Urinary bladder (tissue), 4 donors: ENCODE data around the gene DYSF. TPM values are rescaled to one million over a fixed set of nuclear protein-coding genes. Genes with fewer than 3 reads are reported as not detected.

ENCODE experiments used
- DNase-seq: peaks from one replicate; pipeline ENCODE4 v3.0.0-alpha.2; 2015; ENCODE audit errors: extremely low spot score
- H3K27ac ChIP-seq: one replicate; pipeline ENCODE4 v1.5.1; 2013; ENCODE audit warnings: low read depth, mild to moderate bottlenecking, moderate library complexity
- H3K36me3 ChIP-seq: one replicate; pipeline ENCODE4 v1.6.1; 2013; ENCODE audit warnings: mild to moderate bottlenecking, moderate library complexity; ENCODE audit not compliant: insufficient read depth
- H3K4me1 ChIP-seq: one replicate; pipeline ENCODE4 v1.6.1; 2013; ENCODE audit warnings: mild to moderate bottlenecking, moderate library complexity; ENCODE audit not compliant: insufficient read depth
- H3K4me3 ChIP-seq: one replicate; pipeline ENCODE4 v1.5.1; 2013; ENCODE audit warnings: low read depth, low read length
- WGBS: extraction: QIAGEN DNeasy Blood & Tissue Kit; methylation state at CpG from one replicate; pipeline ENCODE4 v1.1.7; 2013; 5-methylcytosine and 5-hydroxymethylcytosine counted together
- polyA plus RNA-seq: library from polyadenylated mRNA; stranded (reverse); fragments of 200-250 nt; gene quantifications from one replicate; pipeline ENCODE4 v1.2.3, GENCODE V29; 2013
- total RNA-seq: library from RNA; depleted of rRNA; stranded (reverse); fragments of >200 nt; gene quantifications from one replicate; pipeline ENCODE4 v1.2.3, GENCODE V29; 2014
- donor health status: healthy with polysubstance abuse.
- donor health status: healthy.

The DYSF gene
- total and polyA plus RNA-seq, 2 donors, result 19.0 to 22.9 TPM

- Histone ChIP-seq H3K27ac (no peak overlapping the region), H3K4me1 (peaks cover 3% of the 10 kb centered on the region), H3K36me3 (no peaks in the 10 kb centered on the region), H3K4me3 (no peak overlapping the region)
- 70% methylated on average over 3 of the region's 3 CpGs for WGBS
- DNase-seq, result no peak
Observed at GRCh38 chr2:71449343-71449742, 4.0 kb upstream of the DYSF start.

- WGBS, result 82% methylated on average over 4 of the region's 4 CpGs
- no peak for DNase-seq
- H3K4me1 ChIP-seq, result peaks cover 3% of the 10 kb centered on the region
- H3K27ac ChIP-seq, result no peak overlapping the region
- no peaks in the 10 kb centered on the region for H3K36me3 ChIP-seq
- no peak overlapping the region for H3K4me3 ChIP-seq
Observed at GRCh38 chr2:71451705-71452104, 1.7 kb upstream of the DYSF start.

DNA sequence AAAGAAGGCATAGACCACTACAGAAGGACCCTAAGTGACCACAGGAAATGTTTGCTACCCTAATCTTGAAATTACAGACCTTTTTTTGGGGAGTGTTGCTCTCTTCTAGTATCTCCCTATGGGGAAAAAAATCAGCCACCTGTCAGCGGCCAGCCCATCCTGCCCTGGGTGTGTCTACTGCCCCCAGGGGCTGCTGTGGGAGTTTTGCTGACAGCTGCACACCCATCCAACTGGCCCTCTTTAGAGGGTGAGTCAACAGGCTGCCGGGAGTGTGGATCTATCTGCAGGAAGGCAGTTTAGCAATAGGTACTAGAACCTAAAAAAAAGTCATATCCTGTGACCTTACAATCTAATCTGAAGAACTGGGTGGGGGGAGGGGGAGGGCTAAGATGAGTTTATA, 796 bp upstream of the DYSF start:
- 20% methylated on average over 2 of the region's 2 CpGs for WGBS
- peaks cover 3% of the 10 kb centered on the region for H3K4me1 ChIP-seq
- H3K4me3 ChIP-seq, result no peak overlapping the region
- no peak for DNase-seq
- H3K27ac ChIP-seq, result no peak overlapping the region
- H3K36me3 ChIP-seq, result no peaks in the 10 kb centered on the region

GRCh38 chr2:71454221-71455010, 1.1 kb downstream of the DYSF start:
- DNase-seq, result no peak
- Histone ChIP-seq H3K4me1 (peaks cover 3% of the 10 kb centered on the region), H3K36me3 (no peaks in the 10 kb centered on the region), H3K4me3 (peak overlapping the region; percentile 38), H3K27ac (no peak overlapping the region)
- 23% methylated on average over 17 of the region's 17 CpGs for WGBS

- WGBS, result 74% methylated on average over 8 of the region's 8 CpGs
- H3K27ac ChIP-seq, result no peak overlapping the region
- no peaks in the 10 kb centered on the region for H3K36me3 ChIP-seq
- H3K4me3 ChIP-seq, result no peak overlapping the region
- DNase-seq, result no peak
- H3K4me1 ChIP-seq, result peaks cover 3% of the 10 kb centered on the region
Observed at GRCh38 chr2:71455011-71455740, 1.8 kb downstream of the DYSF start.

DNA sequence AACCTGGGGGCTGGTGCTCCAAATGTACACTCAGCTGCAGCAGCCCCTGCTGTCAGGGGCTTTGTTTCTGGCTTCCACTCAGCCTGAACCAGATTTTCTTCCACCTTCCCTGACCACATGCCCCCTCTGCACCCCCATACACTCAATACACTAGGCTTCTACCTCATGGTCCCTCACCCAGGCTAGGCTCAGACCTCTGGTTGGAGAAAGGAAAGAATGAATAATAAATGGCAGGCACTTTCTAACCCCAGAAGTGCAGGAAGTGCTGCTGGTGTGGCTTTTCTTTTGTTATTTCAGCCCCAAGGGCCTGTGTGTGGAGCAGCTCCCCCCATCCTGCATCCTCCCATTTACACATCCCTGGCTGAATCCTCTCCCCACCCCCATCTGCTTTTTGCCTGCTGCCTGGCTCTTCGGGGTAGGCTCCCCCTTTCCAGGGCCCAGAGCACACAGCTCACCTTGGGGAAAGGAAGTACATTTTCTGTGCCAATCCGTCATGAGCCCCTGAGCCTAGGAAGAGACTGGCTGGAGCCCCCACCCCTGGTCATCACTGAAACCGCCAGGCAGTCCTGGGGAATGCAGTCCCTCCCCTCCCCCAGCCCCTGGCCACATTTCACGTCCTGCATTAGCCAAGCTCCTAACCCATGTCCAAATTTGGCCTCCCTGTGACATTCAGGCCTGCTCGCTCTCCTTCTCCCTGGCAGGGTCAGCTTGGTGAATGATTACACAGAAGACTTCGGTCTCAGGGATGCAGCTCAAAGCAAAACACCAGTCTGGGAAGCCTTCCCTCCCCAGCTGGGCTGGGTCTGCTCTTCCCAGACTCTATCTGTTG, 2.6 kb downstream of the DYSF start:
- Histone ChIP-seq H3K4me3 (no peak overlapping the region), H3K27ac (no peak overlapping the region), H3K4me1 (peaks cover 3% of the 10 kb centered on the region), H3K36me3 (no peaks in the 10 kb centered on the region)
- WGBS, result 35% methylated on average over 6 of the region's 6 CpGs
- DNase-seq, result no peak

GRCh38 chr2:71456617-71457016, 3.3 kb downstream of the DYSF start:
- H3K27ac ChIP-seq, result no peak overlapping the region
- 48% methylated on average over 1 of the region's 1 CpG for WGBS
- H3K4me3 ChIP-seq, result no peak overlapping the region
- no peaks in the 10 kb centered on the region for H3K36me3 ChIP-seq
- DNase-seq, result no peak
- H3K4me1 ChIP-seq, result peaks cover 3% of the 10 kb centered on the region

DNA sequence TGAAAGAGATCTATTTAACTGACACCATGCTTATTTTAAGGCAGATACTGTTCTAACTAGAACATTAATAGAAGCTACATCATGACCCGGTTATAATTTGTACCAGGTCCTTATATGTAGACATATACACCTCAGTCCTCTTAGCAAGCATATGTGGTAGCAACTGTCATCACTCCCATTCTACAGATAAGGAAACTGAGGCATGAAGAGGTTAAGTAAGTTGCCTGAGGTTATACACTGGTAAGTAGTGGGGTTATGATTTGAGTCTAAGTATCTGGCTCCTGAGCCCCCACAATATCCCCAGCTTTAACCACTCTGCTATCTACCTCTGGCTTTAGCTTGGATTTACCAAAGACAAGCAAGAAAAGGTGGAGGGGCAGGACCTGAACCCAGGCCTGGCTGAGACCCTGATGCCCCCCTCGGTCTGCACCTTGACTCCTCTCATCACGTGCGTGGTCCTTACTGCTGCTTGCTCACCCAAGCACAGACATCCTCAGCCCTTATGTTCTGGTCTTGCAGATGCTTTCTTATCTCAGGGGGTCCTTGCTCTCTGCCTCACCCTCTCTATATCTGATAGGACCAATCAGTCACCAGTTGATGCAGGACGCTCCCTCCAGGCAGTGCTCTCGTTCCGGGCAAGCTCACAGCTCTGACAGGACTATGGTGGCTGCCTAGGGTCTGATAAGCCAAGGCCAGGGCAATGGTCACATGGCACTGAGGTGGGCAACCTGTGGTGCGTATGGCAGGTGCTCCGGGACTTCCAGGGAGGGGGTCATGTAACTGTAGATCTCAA, 4.0 kb downstream of the DYSF start:
- H3K27ac ChIP-seq, result no peak overlapping the region

DNA sequence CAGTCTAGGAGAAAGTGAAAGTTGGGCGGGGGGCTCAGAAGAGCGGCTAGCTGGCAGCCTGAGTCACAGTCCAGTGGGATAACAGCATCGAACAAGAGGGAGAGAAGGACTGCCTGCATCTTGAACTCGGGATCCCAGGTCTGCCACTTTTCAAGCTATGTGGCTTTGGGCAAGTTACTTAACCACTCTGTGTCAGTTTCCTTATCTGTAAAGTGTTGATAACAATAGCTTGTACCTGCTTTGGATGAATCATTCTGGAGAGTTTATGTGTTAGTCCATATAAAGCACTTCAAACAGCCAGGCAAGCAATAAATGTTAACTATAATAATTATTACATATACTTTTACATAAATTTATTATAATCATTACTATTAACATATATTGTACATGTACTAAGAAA, 4.6 kb downstream of the DYSF start:
- Histone ChIP-seq H3K36me3 (no peaks in the 10 kb centered on the region), H3K4me3 (no peak overlapping the region), H3K4me1 (peaks cover 1% of the 10 kb centered on the region), H3K27ac (no peak overlapping the region)
- WGBS, result 89% methylated on average over 4 of the region's 4 CpGs
- no peak for DNase-seq

More for the DNA sequence above, 4.0 kb downstream of the DYSF start:
- H3K4me1 ChIP-seq, result peaks cover 3% of the 10 kb centered on the region
- DNase-seq, result no peak
- H3K36me3 ChIP-seq, result no peaks in the 10 kb centered on the region
- 92% methylated on average over 9 of the region's 9 CpGs for WGBS
- no peak overlapping the region for H3K4me3 ChIP-seq

- Histone ChIP-seq H3K36me3 (no peaks in the 10 kb centered on the region), H3K27ac (no peak overlapping the region), H3K4me3 (no peak overlapping the region), H3K4me1 (no peaks in the 10 kb centered on the region)
- no peak for DNase-seq
- 72% methylated on average over 7 of the region's 7 CpGs for WGBS
Observed at GRCh38 chr2:71458413-71459083, 5.2 kb downstream of the DYSF start.

GRCh38 chr2:71459084-71459431, 5.7 kb downstream of the DYSF start:
- 67% methylated on average over 2 of the region's 2 CpGs for WGBS
- no peak for DNase-seq
- H3K4me1 ChIP-seq, result no peaks in the 10 kb centered on the region
- no peaks in the 10 kb centered on the region for H3K36me3 ChIP-seq
- H3K4me3 ChIP-seq, result no peak overlapping the region
- no peak overlapping the region for H3K27ac ChIP-seq

DNA sequence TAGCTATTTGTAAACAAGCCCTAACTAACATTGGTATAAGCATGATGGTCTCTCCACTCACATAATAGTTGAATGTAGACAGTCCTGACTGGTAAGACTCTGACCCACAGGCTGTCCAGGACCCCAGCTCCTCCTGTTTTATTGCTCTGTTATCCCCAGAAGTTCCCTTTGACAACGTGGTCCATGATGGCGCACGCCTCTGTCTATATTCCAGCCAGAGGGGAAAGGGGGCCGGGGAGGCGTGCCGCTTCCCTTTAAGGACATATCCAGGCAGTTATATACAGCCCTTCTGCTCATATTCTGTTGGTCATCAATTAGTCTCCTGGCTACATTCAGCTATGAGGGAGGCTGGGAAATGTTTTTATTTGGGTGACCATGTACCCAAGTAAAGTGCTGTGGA, 6.7 kb downstream of the DYSF start:
- no peaks in the 10 kb centered on the region for H3K4me1 ChIP-seq

More for the DNA sequence above, 6.7 kb downstream of the DYSF start:
- no peak overlapping the region for H3K27ac ChIP-seq
- DNase-seq, result no peak
- no peaks in the 10 kb centered on the region for H3K36me3 ChIP-seq
- no peak overlapping the region for H3K4me3 ChIP-seq
- 84% methylated on average over 6 of the region's 6 CpGs for WGBS
